PFSK-1 (cell line): ENCODE measurements around the gene IMPG1.

ENCODE experiments used
- FOXP2 ChIP-seq: optimal IDR thresholded peaks from 2 replicates; pipeline ENCODE3; 2011; ENCODE audit warnings: borderline replicate concordance, control low read depth, inconsistent platforms; ENCODE audit not compliant: insufficient read depth; ENCODE audit errors: extremely low read length, extremely low read depth
- POLR2AphosphoS5 ChIP-seq: IDR thresholded peaks from 2 replicates; pipeline ENCODE4 v1.6.1; 2012; ENCODE audit warnings: low read depth, mild to moderate bottlenecking, control low read depth, low read length, moderate library complexity
- TAF1 ChIP-seq: IDR thresholded peaks from 2 replicates; pipeline ENCODE4 v1.6.1; 2012; ENCODE audit warnings: low read length, control low read depth, borderline replicate concordance; ENCODE audit not compliant: insufficient read depth
- TF ChIP-seq, protein P1 (sequence below), 2 experiments: IDR thresholded peaks; 2 replicates each; pipeline versions ENCODE4 v1.6.1 to v1.8.0; 2011 to 2012; ENCODE audit warnings: low read depth in 2 of 2, low read length in 2 of 2, control low read depth in 1 of 2, inconsistent platforms in 1 of 2, mild to moderate bottlenecking in 1 of 2, moderate library complexity in 1 of 2; ENCODE audit not compliant: insufficient read depth in 1 of 2

DNA sequence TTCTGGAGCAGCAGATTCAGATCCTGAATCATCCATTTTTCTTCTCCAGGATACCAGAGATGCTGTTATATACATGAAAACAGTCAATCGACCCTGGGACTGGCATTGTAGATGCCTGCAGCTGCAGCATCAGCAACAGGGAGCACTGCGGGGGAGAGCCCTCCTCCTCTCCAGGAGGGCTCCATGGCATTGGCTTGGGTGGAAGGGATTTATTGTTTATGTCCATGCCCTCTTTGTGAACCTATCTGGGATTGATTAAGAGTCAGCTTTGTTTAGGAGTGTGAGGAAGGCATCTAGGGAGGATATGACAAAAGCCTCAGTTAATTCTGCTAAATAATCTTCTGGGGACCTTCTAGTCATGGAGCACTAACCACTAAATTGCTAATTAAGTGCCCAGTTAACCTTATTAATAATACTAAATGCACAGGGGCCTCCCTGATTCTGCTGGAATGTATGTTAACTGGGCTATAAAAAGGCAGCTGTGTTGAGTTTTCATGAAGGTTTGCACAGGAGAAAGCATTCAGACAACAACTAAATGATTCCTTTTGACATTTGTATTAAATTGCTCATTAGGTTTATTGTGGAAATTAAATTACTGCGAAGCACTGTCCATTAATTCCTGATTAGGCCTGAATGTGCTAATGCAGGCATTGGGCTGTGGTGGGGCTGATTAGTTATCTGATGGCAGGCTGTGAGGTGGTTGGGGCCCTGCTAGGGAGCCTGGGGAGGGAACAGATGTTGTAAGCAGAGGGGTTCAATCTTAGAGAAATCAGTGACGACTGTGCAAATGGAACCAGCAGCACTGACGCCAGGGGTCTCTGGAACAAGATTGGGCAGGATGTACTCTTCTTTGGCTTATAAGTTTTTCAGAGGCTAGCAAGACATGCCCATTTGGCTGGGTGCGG lies 57.6 kb downstream of the IMPG1 start:
- TF ChIP-seq POLR2AphosphoS5 (no peak), TAF1 (no peak), FOXP2 (no peak)
- TF ChIP-seq, protein P1, sequence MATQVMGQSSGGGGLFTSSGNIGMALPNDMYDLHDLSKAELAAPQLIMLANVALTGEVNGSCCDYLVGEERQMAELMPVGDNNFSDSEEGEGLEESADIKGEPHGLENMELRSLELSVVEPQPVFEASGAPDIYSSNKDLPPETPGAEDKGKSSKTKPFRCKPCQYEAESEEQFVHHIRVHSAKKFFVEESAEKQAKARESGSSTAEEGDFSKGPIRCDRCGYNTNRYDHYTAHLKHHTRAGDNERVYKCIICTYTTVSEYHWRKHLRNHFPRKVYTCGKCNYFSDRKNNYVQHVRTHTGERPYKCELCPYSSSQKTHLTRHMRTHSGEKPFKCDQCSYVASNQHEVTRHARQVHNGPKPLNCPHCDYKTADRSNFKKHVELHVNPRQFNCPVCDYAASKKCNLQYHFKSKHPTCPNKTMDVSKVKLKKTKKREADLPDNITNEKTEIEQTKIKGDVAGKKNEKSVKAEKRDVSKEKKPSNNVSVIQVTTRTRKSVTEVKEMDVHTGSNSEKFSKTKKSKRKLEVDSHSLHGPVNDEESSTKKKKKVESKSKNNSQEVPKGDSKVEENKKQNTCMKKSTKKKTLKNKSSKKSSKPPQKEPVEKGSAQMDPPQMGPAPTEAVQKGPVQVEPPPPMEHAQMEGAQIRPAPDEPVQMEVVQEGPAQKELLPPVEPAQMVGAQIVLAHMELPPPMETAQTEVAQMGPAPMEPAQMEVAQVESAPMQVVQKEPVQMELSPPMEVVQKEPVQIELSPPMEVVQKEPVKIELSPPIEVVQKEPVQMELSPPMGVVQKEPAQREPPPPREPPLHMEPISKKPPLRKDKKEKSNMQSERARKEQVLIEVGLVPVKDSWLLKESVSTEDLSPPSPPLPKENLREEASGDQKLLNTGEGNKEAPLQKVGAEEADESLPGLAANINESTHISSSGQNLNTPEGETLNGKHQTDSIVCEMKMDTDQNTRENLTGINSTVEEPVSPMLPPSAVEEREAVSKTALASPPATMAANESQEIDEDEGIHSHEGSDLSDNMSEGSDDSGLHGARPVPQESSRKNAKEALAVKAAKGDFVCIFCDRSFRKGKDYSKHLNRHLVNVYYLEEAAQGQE (IDR thresholded peaks at IDR 0.05; ENCODE audit: insufficient read depth in 1 of 2, low read depth in 2 of 2, low read length in 2 of 2), result no peak
